HG03280 (cell line): ENCODE data around the gene PROM2.
"Not testable (repeated sequence)": the region's sequence is repeated elsewhere in the genome, so short reads cannot be mapped to it uniquely, and the experiment has no call there.

Experiments
- ATAC-seq: cut with Tn5 transposase; IDR thresholded peaks from one replicate; pipeline ENCODE4 v1.9.1; 2021; ENCODE audit warnings: mild to moderate bottlenecking, moderate library complexity; ENCODE audit not compliant: unreplicated experiment

The PROM2 gene

DNA sequence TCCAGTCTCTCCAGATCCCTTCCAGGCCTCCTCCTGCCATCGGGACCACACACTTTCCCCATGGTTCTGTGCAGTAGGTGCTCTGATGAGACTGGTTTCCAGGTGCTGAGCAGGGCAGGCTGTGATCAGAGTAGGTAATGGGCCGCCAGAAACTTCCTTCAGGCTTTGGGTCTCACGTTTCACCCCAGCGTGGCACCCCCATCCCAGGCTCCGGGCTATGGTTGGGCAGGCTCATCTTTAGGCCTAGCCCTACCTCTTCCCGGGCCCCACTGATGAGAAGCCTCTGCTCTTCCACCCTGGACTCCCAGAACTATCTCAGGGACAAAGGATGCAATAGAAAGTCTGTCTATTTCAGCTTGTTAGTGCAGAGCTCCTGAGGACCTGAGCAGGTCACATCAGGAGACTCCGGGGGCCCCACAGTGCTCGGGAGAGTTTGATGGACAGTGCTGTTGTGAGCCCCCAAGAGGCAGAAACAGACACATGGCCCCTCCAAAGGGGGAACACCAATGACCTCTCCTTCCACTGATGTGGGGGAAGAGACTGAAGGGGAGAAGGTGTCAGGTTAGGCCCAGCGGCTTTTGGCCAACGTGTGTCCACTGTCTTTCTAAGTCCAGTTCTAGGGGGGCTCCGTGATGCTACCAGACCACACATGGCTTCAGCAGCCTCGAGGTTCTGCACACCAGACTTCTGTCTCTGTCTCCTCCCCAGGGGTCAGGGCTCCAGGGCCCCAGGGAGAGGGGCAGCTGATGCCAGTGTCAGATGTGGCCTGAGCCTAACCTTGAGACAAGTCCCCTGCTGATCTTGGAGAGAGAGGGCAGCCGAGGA lies 5.8 kb upstream of the PROM2 start:
- ATAC-seq, result no peak

DNA sequence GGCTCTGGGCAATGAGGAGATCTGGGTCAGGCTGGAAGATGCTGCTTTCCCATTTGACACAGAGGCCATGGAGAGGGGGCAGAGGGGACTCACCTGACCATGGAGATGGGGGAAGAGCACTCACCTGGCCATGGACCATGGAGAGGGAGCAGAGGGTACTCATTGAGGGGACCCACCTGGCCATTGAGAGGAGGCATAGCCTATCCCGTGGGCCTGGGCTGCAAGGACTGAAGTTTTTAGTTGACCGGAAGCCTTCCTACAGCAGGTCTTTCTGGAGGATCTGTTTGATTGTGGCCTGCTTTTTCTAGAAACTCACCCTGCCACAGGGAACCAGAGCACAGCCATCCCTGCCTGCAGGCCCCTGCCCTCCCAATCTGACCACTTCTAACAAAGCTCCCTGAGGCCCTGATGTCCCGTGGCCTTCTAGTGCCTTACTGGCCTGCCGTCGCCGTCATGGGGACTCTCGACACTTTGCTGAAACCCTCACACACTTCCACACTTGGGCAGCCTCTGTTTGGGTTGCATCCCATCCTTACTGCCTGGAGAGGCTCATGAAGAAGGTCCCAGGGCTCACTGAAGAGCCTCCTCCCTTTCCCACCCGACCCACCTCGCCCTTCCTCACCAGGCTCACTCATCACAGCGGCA lies 5.1 kb upstream of the PROM2 start:
- ATAC-seq, result no peak

DNA sequence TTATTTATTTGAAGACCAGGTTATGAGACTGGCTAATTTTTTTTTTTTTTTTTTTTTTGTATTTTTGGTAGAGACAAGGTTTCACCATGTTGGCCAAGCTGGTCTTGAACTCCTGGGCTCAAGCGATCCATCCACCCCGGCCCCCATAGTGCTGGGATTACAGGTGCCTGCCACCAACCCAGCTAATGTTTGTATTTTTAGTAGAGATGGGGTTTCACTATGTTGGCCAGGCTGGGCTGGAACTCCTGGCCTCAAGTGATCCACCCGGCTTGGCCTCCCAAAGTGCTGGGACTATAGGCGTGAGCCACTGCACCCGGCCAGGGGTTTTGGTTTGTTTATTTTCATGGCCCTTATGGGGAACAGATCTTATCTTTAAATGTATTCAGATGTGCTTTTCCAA lies 4.5 kb upstream of the PROM2 start:
- ATAC-seq, result not testable (repeated sequence)

DNA sequence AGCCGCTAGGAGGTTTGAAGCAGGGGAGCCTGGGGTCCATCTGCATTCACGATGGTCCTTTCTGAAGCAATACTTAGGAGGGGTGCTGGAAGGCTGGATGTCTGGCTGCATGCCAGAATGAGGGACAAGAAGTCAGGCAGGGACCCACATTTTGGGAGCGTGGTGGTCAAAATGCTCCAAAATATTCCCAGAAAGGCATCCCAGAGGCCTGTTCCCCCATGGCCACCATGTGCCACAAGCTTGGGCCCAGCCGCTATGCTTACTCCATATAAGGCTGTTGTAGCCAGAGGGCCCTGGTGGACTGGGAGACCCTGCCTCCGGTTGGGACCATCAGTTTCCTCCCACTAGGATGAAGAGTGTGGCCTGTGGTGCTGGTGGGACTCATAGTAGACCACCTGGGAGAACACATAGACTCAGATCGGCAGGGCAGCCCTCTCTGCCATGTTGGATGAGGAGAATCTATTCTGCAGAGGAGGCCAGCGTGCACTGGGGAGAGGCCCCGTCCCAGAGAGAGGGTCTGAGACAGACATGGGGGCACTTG lies 3.6 kb upstream of the PROM2 start:
- ATAC-seq, result no peak

DNA sequence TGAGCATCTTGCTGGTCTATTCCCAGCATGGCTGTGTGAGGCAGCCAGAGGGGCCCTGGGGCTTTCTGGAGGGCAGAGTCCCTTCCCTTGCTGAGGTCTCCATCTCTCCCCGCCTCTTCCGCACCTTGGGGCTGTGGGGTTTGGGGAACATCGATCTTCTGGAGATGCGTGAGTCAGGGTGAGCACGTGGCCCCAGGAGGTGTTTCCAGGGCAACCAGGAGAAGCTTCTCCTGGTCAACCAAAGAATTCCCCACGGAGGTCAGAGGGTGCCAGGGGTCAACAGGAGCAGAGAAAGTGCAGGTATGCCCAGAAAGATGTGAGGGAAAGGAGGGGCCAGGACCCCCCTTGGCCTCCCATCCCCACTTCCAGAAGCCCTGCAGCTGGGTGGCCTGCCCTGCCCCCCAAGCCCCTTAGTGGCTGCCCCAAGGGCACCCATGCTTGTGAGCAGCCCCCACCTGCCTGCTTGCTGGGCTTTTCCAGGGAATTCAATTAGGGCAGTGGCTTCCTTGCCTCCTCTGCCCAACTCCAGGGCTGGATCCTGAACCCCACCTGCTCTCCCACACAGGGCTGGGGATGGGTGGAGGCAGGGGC lies 2.8 kb upstream of the PROM2 start:
- ATAC-seq, result no peak

- no peak for ATAC-seq
These were observed 1.9 kb upstream of the PROM2 start for GRCh38 chr2:95272299-95272751.

- no peak for ATAC-seq
These were observed 1.5 kb upstream of the PROM2 start for GRCh38 chr2:95272781-95273180.

GRCh38 chr2:95273566-95274290 lies 521 bp upstream of the PROM2 start:
- ATAC-seq, result no peak

GRCh38 chr2:95275151-95275515 lies 884 bp downstream of the PROM2 start:
- ATAC-seq, result no peak

DNA sequence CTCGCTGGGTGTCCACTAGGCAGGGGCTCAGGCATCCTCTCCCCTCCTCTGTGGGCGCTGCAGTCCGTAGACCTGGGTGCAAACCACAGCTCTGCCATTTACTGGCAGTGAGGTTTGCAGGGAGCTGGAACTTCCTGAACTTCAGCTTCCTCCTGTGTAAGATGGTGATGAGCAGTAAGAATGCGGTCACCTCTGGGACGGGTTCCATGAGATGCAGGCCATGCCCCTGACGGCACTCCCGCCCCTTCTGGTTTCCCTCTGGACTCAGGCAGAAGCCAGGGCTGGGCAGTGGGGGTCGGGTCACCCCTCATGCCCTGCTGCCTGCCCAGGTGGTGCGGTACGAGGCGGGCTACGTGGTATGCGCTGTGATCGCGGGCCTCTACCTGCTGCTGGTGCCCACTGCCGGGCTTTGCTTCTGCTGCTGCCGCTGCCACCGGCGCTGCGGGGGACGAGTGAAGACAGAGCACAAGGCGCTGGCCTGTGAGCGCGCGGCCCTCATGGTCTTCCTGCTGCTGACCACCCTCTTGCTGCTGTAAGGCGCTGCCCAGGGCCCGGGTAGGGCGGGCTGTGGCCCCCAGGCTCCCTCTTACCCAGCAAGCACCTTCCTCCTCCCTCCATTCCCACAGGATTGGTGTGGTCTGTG lies 1.5 kb downstream of the PROM2 start:
- no peak for ATAC-seq

DNA sequence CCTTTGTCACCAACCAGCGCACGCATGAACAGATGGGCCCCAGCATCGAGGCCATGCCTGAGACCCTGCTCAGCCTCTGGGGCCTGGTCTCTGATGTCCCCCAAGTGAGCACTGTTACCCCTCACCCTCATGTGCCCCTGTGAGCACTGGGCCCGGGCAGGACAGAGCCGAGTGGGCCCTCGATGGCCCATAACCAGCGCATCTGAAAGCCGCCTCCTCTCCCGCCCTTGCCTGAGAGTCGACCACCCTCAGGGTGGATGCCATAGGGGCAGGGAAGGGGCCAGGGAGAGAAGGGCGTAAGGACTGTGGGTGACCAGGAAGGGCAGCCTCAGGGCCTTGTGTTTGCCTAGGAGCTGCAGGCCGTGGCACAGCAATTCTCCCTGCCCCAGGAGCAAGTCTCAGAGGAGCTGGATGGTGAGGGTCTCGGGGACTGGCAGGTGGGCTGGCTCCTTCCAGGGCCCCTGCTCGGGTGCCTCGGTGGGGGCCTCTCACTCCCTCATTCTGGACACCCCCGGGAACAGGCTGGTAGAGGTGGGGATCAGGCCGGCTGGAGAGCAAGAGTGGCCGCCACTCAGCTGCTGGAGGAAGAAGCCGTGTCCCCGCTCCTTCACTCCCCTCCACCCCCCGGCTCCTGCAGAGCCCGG lies 2.1 kb downstream of the PROM2 start:
- no peak for ATAC-seq

DNA sequence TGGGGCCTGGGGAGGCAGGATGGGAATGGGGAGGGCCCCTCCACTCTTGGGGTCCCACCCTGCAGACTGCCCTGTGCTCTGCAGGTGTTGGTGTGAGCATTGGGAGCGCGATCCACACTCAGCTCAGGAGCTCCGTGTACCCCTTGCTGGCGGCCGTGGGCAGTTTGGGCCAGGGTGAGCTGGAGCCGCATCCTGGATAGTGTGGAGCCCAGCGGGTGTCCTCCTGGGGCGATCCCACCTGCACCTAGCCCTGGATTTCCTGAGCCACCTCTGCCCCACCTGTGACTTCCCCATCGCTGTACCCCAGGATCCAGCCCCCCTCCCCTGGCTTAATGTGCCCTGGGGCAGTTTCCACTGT lies 2.6 kb downstream of the PROM2 start:
- no peak for ATAC-seq

GRCh38 chr2:95277246-95277906 lies 3.1 kb downstream of the PROM2 start:
- ATAC-seq, result no peak

DNA sequence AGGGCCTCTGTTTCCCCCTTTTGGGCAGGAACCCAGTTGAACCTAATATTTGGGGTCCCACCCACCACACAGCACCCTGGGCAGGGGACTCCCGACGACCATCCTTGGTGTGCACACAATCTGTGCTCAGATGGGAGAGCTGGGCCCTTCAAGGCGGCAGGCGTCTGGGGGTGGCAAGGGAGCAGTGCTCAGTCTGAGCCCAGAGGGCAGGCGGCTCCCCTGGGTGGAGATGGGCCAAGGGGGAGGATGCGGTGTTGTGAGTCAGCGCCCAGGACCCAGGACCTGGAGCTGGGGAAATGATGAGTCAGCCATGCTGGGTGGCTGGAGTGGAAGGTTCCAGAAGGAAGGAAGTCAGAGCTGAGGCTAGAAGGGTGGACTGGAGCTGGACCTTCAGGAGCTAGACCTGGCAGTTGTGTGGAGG lies 3.8 kb downstream of the PROM2 start:
- no peak for ATAC-seq

- no peak for ATAC-seq
These were observed 4.5 kb downstream of the PROM2 start for GRCh38 chr2:95278637-95279225.

GRCh38 chr2:95279435-95280035 lies 5.3 kb downstream of the PROM2 start:
- ATAC-seq, result no peak

- no peak for ATAC-seq
These were observed 6.8 kb downstream of the PROM2 start for GRCh38 chr2:95281071-95281470.

DNA sequence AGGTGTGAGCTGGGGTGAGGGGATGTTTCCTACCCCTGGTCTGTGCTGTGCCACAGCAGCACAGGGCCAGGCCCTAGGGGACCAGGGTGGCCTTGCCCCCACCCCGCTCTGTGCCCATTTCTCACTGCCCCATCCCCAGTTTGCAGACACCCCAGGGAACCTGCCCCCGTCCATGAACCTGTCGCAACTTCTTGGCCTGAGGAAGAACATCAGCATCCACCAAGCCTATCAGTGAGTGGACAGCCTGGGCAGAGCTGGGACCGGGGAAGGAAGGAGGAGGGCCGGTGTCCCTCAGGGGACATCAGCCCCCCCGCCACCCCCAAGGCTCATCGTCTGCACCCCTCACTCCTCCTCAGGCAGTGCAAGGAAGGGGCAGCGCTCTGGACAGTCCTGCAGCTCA lies 7.5 kb downstream of the PROM2 start:
- ATAC-seq, result no peak

DNA sequence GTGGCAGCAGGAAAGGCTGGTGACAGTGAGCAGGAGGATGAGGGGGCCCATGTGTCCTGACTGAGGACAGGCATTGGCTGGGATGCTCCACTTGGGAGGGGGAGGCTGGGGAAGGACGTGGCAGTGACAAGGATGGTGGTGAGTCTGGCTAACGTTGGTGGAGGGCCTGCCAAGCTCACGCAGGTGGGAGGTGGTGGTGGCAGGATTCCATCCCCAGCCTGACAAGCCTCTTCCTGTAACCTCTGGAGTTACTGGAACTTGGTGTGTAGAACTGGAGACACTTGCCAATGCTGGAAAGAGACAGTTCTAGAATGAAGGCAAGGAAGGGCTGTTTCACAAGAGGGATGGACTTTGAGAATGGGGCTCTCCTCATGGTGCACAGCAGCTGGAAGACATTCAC lies 8.2 kb downstream of the PROM2 start:
- no peak for ATAC-seq
